ENCODE measurements around the gene CCDC33.
A peak's percentile ranks its signal among the peaks of the same experiment; 100 is the strongest.

Gene CCDC33

DNA sequence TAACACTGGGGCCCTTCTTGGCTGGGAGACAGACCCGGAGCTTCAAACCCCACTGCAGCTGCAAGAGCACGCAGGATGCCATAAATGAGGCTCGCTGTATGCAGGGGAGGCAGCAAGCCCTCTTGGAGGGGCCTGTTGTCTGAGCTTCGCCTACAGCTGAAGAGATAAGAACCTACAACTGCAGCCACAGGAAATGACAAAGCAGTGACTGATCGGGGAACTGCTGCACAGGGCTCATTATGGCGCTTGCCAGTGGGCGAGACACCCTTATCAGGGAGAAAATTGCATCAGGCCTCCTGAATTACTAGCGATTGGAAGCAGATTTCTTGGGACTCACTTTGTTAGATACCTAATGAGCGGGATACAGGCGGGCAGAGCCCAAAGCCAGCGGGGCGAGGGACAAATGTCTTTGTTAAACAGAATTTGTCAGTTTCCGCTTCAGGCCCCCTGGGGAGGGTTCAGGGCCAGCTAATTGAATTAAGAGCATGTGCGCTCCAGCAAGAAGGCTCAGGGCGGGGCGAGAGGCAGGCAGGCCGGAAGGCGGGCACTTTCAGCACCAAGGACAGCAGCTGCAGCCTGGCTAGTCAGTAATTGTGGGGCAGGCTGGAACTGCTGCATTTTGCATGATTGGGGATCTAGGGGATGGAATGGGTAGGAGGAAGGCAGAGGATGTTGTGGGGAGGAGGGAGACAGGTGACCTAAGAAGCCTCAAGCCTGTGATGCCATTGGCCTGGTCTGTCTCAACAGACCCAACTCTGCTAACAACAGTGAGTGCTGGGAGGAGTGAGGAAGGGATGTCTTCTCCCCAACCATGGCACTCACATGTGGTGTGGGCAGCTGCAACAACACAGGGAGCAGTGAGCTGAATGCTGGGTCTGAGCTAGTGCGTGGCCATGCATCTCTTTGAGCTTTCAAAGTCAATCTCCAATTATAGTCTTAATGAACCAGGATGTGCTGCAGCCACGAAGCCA lies 55.3 kb downstream of the CCDC33 start:
- no CpG with 5 or more reads among the region's 20 CpGs for WGBS (ENCODE audit: extremely low coverage, insufficient coverage, insufficient read length)
- no peak overlapping the region for H3K27ac ChIP-seq (ENCODE audit: low read depth, low read length)
- H3K4me2 ChIP-seq (ENCODE audit: low read length) = no peak overlapping the region

DNA sequence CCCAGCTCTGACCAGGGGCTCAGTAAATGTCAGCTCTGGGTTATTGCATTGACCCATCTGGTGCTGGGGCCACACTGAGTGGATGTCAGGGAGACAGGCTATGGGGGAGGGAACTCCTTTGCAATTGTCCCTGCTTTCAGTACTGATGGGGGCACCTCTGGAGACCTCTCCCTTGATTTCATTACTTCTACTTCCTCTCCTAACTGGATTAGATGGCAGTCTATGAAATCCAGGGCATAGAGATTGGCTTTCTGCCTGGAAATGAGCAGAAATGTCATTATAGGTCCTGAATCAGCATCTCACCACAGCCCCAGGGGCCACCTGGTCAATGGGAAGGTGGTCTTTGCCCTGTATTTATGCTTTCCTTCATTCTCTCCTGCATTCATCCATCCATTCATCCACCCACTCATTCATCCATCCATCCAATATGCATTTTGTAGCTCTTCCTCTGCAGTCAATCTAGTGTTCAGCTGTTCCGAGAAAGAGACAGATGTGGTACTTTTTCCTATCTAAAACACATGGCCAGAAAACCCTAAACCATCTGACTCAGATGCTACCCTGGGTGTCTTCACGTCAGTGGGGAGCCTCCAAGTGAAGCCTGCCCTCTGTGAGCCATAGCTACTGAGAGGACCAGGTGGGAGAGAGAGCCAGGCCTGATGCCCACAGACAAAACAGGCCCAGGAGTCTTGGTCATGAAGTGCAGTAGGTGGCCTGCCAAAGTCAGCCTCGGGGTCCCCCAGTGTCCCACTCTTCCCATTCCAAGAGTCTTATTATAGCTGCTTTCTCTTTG lies 57.1 kb downstream of the CCDC33 start:
- Histone ChIP-seq H3K4me2 (ENCODE audit: low read length) (no peak overlapping the region), H4K12ac (ENCODE audit: low read depth, low read length) (no peak overlapping the region)

More for the DNA sequence above, 55.3 kb downstream of the CCDC33 start:
- Histone ChIP-seq H3K79me1 (ENCODE audit: low read length) (no peaks in the 10 kb centered on the region), H3K4me1 (ENCODE audit: control insufficient read depth in 1 of 2, insufficient read depth in 2 of 2, low read length in 2 of 2) (no peaks in the 10 kb centered on the region), H2AK5ac (ENCODE audit: low read length) (no peak overlapping the region), H3K14ac (ENCODE audit: low read length) (no peak overlapping the region), H4K8ac (ENCODE audit: low read depth, low read length) (no peak overlapping the region), H3K9ac (ENCODE audit: low read length) (no peak overlapping the region), H4K12ac (ENCODE audit: low read depth, low read length) (no peak overlapping the region), H3K36me3 (ENCODE audit: control insufficient read depth in 1 of 2, insufficient read depth in 2 of 2, low read length in 2 of 2) (no peaks in the 10 kb centered on the region), H2BK5ac (ENCODE audit: low read depth, low read length, poor library complexity) (no peak overlapping the region), H3K27me3 (ENCODE audit: insufficient read depth, low read length) (no peaks in the 10 kb centered on the region), H2AFZ (ENCODE audit: insufficient read depth, low read length, poor library complexity) (no peak overlapping the region), H4K91ac (ENCODE audit: low read depth, low read length) (no peak overlapping the region), H3K18ac (ENCODE audit: low read length) (no peak overlapping the region), H2BK120ac (ENCODE audit: insufficient read depth, low read length, poor library complexity) (no peak overlapping the region), H3K79me2 (ENCODE audit: control insufficient read depth, insufficient read depth, low read length, poor library complexity) (no peaks in the 10 kb centered on the region), H3K23ac (ENCODE audit: low read length) (no peak overlapping the region), H3K4ac (ENCODE audit: low read depth, low read length) (no peak overlapping the region), H3K9me3 (ENCODE audit: insufficient read depth, low read depth, low read length) (peaks cover 5% of the 10 kb centered on the region), H3K4me3 (ENCODE audit: low read depth, low read length) (no peak overlapping the region), H2BK12ac (ENCODE audit: low read length) (no peak overlapping the region)
- peak; percentile 55 to 78 for DNase-seq

DNA sequence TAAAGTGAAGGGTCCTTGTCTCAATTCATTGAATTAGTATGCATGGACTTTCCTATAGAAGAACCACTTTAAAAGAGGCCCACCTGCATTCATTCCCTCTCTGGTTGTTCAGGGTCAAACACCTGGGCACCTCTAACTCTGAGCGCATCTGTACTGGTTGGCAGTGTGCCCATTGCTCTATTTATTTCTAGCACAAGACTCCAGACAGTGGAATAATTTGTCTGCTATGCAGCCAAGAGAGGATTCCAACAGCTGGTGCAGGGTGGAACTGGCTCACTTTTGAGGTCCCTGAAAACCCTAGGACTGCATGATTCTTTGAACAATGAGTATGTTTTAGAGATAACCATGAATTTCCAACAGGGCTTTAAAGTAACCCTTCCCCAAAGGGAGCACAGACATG lies 57.9 kb downstream of the CCDC33 start:
- no peak for DNase-seq
- no peak overlapping the region for H3K23ac ChIP-seq (ENCODE audit: low read length)
- no peaks in the 10 kb centered on the region for H3K36me3 ChIP-seq (ENCODE audit: control insufficient read depth in 1 of 2, insufficient read depth in 2 of 2, low read length in 2 of 2)
- H2BK5ac ChIP-seq (ENCODE audit: low read depth, low read length, poor library complexity) = no peak overlapping the region
- H3K79me1 ChIP-seq (ENCODE audit: low read length) = no peaks in the 10 kb centered on the region
- H3K4me2 ChIP-seq (ENCODE audit: low read length) = no peak overlapping the region
- H4K91ac ChIP-seq (ENCODE audit: low read depth, low read length) = no peak overlapping the region
- H3K27ac ChIP-seq (ENCODE audit: low read depth, low read length) = no peak overlapping the region
- H2BK12ac ChIP-seq (ENCODE audit: low read length) = no peak overlapping the region
- H3K79me2 ChIP-seq (ENCODE audit: control insufficient read depth, insufficient read depth, low read length, poor library complexity) = no peaks in the 10 kb centered on the region
- no peak overlapping the region for H3K4me3 ChIP-seq (ENCODE audit: low read depth, low read length)
- no peaks in the 10 kb centered on the region for H3K27me3 ChIP-seq (ENCODE audit: insufficient read depth, low read length)
- H2AFZ ChIP-seq (ENCODE audit: insufficient read depth, low read length, poor library complexity) = no peak overlapping the region
- H3K9me3 ChIP-seq (ENCODE audit: insufficient read depth, low read depth, low read length) = peaks cover 5% of the 10 kb centered on the region
- no CpG with 5 or more reads among the region's 1 CpG for WGBS (ENCODE audit: extremely low coverage, insufficient coverage, insufficient read length)
- no peak overlapping the region for H2AK5ac ChIP-seq (ENCODE audit: low read length)
- H3K4ac ChIP-seq (ENCODE audit: low read depth, low read length) = no peak overlapping the region
- H3K9ac ChIP-seq (ENCODE audit: low read length) = no peak overlapping the region
- no peak overlapping the region for H4K8ac ChIP-seq (ENCODE audit: low read depth, low read length)
- no peak overlapping the region for H3K18ac ChIP-seq (ENCODE audit: low read length)
- no peak overlapping the region for H3K14ac ChIP-seq (ENCODE audit: low read length)
- no peak overlapping the region for H2BK120ac ChIP-seq (ENCODE audit: insufficient read depth, low read length, poor library complexity)
- peaks cover 3% of the 10 kb centered on the region in 2 experiments for H3K4me1 ChIP-seq (ENCODE audit: control insufficient read depth in 1 of 2, insufficient read depth in 2 of 2, low read length in 2 of 2)
- H4K12ac ChIP-seq (ENCODE audit: low read depth, low read length) = no peak overlapping the region

More for the DNA sequence above, 57.1 kb downstream of the CCDC33 start:
- Histone ChIP-seq H2AFZ (ENCODE audit: insufficient read depth, low read length, poor library complexity) (no peak overlapping the region), H2BK120ac (ENCODE audit: insufficient read depth, low read length, poor library complexity) (no peak overlapping the region), H3K27ac (ENCODE audit: low read depth, low read length) (no peak overlapping the region), H3K79me2 (ENCODE audit: control insufficient read depth, insufficient read depth, low read length, poor library complexity) (no peaks in the 10 kb centered on the region), H3K9me3 (ENCODE audit: insufficient read depth, low read depth, low read length) (peaks cover 5% of the 10 kb centered on the region), H4K91ac (ENCODE audit: low read depth, low read length) (no peak overlapping the region), H3K79me1 (ENCODE audit: low read length) (no peaks in the 10 kb centered on the region), H3K4me3 (ENCODE audit: low read depth, low read length) (no peak overlapping the region), H3K23ac (ENCODE audit: low read length) (no peak overlapping the region), H3K18ac (ENCODE audit: low read length) (no peak overlapping the region), H3K4ac (ENCODE audit: low read depth, low read length) (no peak overlapping the region), H3K36me3 (ENCODE audit: control insufficient read depth in 1 of 2, insufficient read depth in 2 of 2, low read length in 2 of 2) (no peaks in the 10 kb centered on the region), H3K9ac (ENCODE audit: low read length) (no peak overlapping the region), H3K4me1 (ENCODE audit: control insufficient read depth in 1 of 2, insufficient read depth in 2 of 2, low read length in 2 of 2) (peaks cover 3% of the 10 kb centered on the region in 2 experiments), H3K27me3 (ENCODE audit: insufficient read depth, low read length) (no peaks in the 10 kb centered on the region), H2BK12ac (ENCODE audit: low read length) (no peak overlapping the region), H3K14ac (ENCODE audit: low read length) (no peak overlapping the region), H2AK5ac (ENCODE audit: low read length) (no peak overlapping the region), H4K8ac (ENCODE audit: low read depth, low read length) (no peak overlapping the region), H2BK5ac (ENCODE audit: low read depth, low read length, poor library complexity) (no peak overlapping the region)
- WGBS (ENCODE audit: extremely low coverage, insufficient coverage, insufficient read length) = no CpG with 5 or more reads among the region's 3 CpGs
- DNase-seq = no peak

DNA sequence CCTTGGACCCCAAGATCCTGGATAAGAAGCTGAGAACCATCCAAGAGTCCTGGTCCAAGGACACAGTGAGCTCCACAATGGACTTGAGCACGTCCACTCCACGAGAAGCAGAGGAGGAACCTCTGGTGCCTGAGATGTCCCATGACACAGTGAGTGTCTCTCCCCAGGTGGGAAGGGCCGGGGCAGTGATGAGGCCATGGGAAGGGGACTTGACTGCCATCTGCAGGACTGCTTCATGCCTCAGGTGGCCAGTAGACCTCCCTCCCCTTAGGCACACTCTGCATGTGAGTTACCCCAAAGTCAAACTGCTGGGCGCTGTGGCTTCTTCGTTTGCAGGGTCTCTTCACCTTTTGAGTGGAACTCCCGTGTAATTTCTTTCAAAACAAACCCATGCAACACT lies 59.7 kb downstream of the CCDC33 start:
- Histone ChIP-seq H2AK5ac (ENCODE audit: low read length) (no peak overlapping the region), H4K91ac (ENCODE audit: low read depth, low read length) (no peak overlapping the region), H3K4me2 (ENCODE audit: low read length) (no peak overlapping the region), H2BK12ac (ENCODE audit: low read length) (no peak overlapping the region), H4K12ac (ENCODE audit: low read depth, low read length) (no peak overlapping the region), H3K9me3 (ENCODE audit: insufficient read depth, low read depth, low read length) (peaks cover 5% of the 10 kb centered on the region), H3K4ac (ENCODE audit: low read depth, low read length) (no peak overlapping the region), H3K79me1 (ENCODE audit: low read length) (no peaks in the 10 kb centered on the region), H3K4me1 (ENCODE audit: control insufficient read depth in 1 of 2, insufficient read depth in 2 of 2, low read length in 2 of 2) (peaks cover 3% of the 10 kb centered on the region in 2 experiments), H4K8ac (ENCODE audit: low read depth, low read length) (no peak overlapping the region), H3K9ac (ENCODE audit: low read length) (no peak overlapping the region), H2BK120ac (ENCODE audit: insufficient read depth, low read length, poor library complexity) (no peak overlapping the region), H3K36me3 (ENCODE audit: control insufficient read depth in 1 of 2, insufficient read depth in 2 of 2, low read length in 2 of 2) (no peaks in the 10 kb centered on the region), H2BK5ac (ENCODE audit: low read depth, low read length, poor library complexity) (no peak overlapping the region), H3K27ac (ENCODE audit: low read depth, low read length) (no peak overlapping the region), H3K18ac (ENCODE audit: low read length) (no peak overlapping the region), H3K79me2 (ENCODE audit: control insufficient read depth, insufficient read depth, low read length, poor library complexity) (no peaks in the 10 kb centered on the region), H3K23ac (ENCODE audit: low read length) (no peak overlapping the region), H3K4me3 (ENCODE audit: low read depth, low read length) (peak overlapping the region; percentile 12), H3K27me3 (ENCODE audit: insufficient read depth, low read length) (peaks cover 2% of the 10 kb centered on the region), H3K14ac (ENCODE audit: low read length) (no peak overlapping the region), H2AFZ (ENCODE audit: insufficient read depth, low read length, poor library complexity) (no peak overlapping the region)
- WGBS (ENCODE audit: extremely low coverage, insufficient coverage, insufficient read length) = no CpG with 5 or more reads among the region's 6 CpGs
- no peak for DNase-seq
